Right hindlimb (tissue), 1 donor: ENCODE results near the gene NEU4.

Experiments used
- DNase-seq: peaks from one replicate; pipeline ENCODE4 v3.0.0-alpha.2; 2018

Gene NEU4

DNA sequence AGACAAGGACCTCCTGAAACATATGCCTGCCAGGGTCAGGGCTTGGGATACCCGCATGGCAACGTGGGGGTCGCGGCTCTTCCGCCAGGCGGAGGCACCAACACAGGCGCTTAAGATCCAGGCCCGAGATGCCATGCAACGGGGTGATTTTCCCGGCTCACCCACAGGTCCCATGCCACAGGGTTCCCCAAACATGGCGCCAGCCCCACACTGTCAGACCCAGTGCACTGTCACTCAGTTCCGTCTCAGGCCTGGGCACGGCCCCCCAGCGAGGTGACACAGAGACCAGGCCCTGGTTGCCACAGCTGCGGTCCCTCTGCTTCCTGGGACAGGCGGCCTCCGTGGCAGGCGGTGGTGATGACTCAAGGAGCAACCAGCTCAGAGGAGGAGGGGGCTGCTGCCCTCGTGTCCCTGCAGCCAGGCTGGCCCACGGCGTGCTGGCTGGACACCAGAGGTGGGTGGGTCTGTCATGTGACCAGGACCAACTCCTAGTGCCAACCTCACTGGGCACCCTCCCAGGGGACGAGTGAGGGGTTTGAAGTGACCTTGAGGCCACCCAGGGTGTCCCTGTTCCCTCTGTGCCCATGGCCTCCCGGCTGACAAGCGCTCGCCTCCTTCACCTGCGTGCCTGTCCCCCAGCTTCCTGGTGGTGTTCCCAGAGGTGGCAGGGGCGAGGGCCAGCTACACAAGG is 44.8 kb downstream of the NEU4 start:
- peak; percentile 23 for DNase-seq

- DNase-seq, result peak; percentile 43
These were observed 45.6 kb downstream of the NEU4 start for GRCh38 chr2:241854342-241855244.

GRCh38 chr2:241855245-241855887 is 46.4 kb downstream of the NEU4 start:
- peak; percentile 12 for DNase-seq

DNA sequence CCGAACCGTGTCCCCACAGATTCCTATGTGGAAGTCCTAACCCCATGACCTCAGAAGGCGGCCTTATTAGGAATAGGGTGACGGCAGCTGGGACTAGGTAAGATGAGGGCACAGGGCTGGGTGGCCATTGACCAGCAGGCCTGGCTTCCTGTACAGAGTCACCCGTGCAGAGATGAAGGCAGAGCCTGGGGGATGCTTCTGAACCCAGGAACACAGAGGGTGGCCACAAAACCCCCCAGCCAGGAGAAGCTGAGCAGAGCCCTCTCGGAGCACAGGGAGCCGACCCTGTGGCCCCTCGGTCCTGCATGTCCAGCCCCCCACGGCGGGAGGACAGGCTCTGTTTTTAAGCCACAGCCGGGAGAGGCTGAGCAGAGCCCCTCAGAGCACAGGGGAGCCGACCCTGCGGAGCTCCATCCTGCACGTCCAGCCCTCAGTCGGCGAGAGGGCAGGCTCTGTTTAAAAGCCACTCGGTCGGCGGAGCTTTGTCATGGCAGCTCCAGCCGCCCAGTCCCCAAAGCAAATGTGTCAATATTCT is 47.0 kb downstream of the NEU4 start:
- no peak for DNase-seq

DNA sequence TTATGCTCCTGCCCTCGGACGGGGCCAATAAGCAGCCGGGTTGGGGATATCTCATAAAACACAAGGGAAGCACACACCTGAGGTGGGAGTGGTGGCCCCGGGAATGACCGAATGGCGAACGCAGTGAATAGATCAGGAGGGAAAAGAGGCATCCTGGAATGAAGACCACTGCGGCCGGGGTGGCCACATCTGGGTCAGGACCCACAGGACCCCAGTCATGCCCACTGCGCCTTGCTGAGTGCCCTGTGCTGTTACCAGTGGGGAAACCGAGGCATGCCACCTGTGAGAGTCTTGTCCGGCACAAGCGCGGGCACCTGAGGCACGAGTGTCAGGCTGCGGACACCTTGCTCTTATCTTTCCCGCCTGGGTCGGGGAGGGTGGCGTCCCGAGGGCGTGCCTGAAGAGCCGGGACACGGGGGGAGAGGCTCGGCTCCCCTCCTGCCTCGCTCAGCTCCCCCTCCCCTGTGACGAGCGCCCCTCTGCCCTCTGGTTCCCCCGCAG is 48.1 kb downstream of the NEU4 start:
- DNase-seq, result no peak

DNA sequence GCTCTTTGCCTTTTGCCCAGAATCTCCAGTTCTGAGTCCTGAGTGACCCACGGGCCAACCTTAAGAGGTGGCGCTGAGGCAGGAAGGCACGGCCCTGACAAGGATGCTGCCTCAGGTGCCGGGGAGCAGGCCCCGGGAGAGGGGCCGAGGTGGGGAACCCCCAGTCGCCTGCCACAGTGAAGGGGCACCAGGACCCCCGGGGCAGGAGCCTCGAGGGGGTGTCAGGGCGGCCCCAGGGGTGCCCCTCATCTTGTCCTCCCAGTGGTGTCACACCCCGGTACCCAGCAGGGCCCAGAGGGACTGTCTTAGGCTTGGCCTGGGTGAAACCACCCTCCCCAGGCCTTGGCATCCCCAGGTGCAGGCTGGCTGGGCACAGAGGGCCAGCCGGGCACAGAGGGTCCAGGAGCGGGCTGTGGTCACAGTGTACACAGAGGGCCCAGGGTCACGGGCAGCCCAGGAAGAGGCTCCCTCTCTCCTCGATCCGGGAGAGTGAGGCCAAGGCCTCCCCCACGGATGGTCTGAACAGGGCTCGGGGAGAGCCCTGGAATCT is 48.7 kb downstream of the NEU4 start:
- no peak for DNase-seq

DNA sequence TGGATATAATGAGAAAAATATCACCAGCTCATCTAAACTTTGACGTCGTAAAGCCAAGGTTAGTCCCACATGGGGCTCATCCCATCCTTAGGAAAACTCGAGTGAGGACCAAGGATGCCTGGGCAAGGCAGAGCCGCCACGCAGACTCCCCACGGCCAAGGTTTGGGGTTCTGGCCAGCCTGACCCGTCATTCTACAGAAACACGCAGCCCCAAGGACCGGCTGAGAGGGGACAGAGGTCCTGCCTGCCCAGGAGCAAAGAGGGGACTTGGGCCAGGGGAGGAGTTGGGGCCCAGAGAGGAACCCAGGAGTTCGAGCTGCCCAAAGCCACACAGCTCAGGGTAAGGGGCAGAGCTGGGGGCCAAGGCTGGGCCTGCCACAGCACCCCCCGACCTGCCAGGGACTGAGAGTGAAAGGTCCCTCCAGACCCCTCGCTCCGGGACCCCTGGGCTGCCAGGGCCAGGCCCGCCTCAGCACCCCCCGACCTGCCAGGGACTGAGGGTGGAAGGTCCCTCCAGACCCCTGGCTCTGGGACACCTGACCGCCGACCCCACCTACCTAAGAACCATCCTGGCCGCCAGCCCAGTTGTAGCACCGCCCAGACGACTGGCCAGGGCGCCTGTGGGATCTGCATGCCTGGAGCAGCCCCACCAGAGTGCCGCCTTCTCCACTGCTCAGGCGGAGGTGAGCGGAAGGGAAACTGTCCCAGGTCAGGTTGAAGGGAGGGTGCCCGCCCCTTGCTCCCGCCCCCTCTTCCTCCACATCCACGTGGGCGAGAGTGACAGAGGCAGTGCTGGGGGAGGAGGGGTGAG is 49.4 kb downstream of the NEU4 start, which contains the start of gene PDCD1:
Gene PDCD1, minus strand, starts transcription at position 689 of the 811 bp plus-strand sequence. Its CDS starts 56 bp downstream, at position 633.
- DNase-seq, result no peak

GRCh38 chr2:241859017-241859435 is 50.0 kb downstream of the NEU4 start:
- no peak for DNase-seq

DNA sequence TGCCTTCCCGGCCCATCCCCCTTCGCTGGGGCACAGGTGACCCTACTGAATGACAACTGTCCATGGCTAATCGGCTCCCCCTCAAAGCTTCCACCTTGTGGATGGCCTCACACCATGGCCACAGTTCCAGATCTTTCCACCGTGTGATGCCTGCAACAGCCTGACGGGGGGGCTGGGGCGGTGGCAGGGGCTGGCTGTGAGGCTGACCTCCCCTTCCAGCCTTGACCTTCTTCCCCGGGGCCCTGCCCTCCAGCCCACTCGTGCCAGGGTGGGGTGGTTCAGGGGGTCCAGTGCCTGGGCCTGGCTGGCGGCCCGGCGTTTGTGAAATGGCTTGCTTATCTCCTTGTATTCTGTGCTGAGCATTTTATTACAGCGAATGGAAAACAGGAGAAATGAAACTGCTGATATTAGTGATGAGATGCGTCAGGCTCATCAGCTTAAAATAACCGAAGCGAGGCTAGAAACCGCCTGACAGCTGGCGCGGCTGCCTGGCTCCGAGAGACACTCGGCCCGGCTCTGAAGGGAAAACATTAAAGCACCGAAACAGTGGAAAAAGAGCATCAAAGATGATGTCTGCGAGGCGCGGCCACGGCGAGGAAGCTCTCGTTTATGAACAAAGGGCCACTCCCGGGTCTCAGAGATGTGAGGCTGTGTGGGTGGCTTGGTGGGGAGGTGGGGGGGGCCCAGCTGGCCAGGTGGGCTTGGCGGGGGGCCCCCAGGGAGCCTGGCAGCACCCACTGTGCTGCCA is 50.6 kb downstream of the NEU4 start:
- DNase-seq, result peak; percentile 70

- DNase-seq, result no peak
These were observed 51.4 kb downstream of the NEU4 start for GRCh38 chr2:241860184-241861078.

DNA sequence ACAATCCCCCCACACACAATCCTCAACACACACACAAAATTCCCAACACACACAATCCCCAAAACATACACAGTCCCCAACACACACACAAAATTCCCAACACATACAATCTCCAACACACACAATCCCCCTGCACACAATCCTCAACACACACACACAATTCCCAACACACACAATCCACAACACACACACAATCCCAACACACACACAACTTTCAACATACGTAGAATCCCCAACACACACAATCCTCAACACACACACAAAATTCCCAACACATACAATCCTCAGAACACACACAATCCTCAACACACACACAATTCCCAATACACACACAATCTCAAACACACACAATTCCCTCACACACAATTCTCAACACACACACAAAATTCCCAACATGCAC is 52.3 kb downstream of the NEU4 start:
- no peak for DNase-seq

GRCh38 chr2:241862093-241862492 is 53.1 kb downstream of the NEU4 start:
- DNase-seq, result no peak

DNA sequence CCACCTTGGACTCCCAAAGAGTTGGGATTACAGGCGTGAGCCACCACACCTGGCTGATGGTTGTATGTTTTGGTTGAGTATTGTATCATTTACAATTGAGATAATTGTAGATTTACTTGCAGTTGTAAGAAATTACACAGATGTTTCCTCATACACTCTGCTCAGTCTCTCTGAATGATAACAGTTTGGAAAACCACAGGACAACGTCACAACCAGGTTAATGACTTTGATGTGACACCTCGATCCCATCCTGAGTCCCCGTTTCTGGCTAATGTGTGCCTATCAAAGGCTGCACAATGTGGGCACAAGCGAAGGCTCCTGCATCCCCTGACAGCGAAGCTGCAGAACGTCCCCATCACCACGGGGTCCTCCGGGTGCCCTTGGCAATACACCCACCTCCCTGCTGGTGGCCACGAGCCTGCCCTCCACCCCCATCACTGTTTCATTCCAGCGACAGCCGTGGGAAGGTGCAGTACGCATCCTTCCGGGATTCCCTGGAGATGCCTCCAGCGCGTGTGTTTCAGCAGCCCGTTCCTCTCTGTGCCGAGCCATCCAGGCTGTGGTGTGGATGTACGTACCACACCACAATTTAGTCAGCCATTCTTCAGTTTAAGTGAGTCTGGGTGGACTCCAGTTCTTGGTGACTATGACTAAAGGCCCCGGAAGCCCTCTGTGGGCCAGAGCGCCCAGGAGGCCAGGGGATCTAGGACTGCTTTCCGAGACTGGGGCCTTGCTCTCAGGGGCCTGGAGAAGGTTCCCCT is 54.0 kb downstream of the NEU4 start:
- DNase-seq, result no peak

GRCh38 chr2:241863536-241863954 is 54.6 kb downstream of the NEU4 start:
- DNase-seq, result peak; percentile 80

- no peak for DNase-seq
These were observed 55.3 kb downstream of the NEU4 start for GRCh38 chr2:241864168-241864849.

DNA sequence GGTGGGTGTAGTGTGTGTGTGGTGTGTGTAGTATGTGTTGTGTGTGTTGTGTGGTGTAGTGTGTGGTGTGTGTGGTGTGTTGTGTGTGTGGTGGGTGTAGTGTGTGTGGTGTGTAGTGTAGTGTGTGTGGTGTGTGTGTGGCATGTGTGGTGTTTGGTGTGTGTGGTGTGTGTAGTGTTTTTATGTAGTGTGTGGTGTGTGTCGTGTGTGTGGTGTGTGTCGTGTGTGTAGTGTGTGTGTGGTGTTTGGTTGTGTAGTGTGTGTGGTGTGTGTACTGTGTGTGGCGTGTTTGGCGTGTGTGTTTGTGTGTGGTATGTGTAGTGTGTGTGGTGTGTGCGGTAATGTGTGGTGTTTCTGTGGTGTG is 55.8 kb downstream of the NEU4 start:
- DNase-seq, result no peak

DNA sequence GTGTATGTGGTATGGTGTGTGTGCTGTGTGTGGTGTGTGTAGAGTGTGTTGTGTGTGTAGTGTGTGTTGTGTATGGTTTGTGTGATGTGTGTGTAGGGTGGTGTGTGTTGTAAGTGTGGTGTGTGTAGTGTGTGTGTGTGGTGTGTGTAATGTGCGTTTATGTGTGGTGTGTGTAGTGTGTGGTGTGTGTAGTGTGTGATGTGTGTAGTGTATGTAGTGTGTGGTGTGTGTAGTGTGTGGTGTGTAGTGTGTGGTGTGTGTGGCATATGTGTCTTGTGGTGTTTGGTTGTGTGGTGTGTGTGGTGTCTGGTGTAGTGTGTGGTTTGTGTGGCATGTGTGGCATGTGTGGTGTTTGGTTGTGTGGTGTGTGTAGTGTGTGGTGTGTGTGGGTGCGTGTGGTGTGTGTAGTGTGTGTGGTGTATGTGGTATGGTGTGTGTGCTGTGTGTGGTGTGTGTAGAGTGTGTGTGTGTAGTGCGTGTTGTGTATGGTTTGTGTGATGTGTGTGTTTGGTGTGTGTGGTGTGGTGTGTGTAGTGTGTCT is 56.5 kb downstream of the NEU4 start:
- no peak for DNase-seq
